ENCODE data around the gene TSPAN2.

Gene TSPAN2

GRCh38 chr1:115046751-115047150 is 42.6 kb downstream of the TSPAN2 start:
- no peaks in the 10 kb centered on the region for H3K4me1 ChIP-seq (ENCODE audit: low read length)
- H3K9me3 ChIP-seq (replicated peaks; ENCODE audit: insufficient read depth, low read length), result no peaks in the 10 kb centered on the region
- H3K9me2 ChIP-seq (replicated peaks; ENCODE audit: insufficient read depth, low read length), result no peaks in the 10 kb centered on the region
- H4K20me1 ChIP-seq (ENCODE audit: insufficient read depth, low read length), result no peaks in the 10 kb centered on the region
- no peak overlapping the region for H3K4me2 ChIP-seq (ENCODE audit: low read depth, low read length)
- no peaks in the 10 kb centered on the region for H3K79me2 ChIP-seq (ENCODE audit: low read length)
- TF ChIP-seq EZH2phosphoT487 (IDR thresholded peaks at IDR 0.05; ENCODE audit: low read length) (no peak), EZH2 (optimal IDR thresholded peaks at IDR 0.05; ENCODE audit: low read depth, low read length) (no peak), CTCF (IDR thresholded peaks at IDR 0.05; ENCODE audit: low read length) (no peak)
- no peak overlapping the region for H3K27ac ChIP-seq (ENCODE audit: low read length)
- no peaks in the 10 kb centered on the region for H3K27me3 ChIP-seq (replicated peaks; ENCODE audit: insufficient read depth, low read length)
- no peaks in the 10 kb centered on the region for H3F3A ChIP-seq (ENCODE audit: insufficient read depth, low read length)
- H2AFZ ChIP-seq (ENCODE audit: low read length), result no peak overlapping the region
- no peak for DNase-seq
- no peaks in the 10 kb centered on the region for H3K36me3 ChIP-seq (replicated peaks; ENCODE audit: insufficient read depth, low read length)
- no peak overlapping the region for H3K9ac ChIP-seq (ENCODE audit: low read length)
- no peak overlapping the region for H3K4me3 ChIP-seq (ENCODE audit: low read length)

GRCh38 chr1:115041654-115042053 is 47.6 kb downstream of the TSPAN2 start:
- Histone ChIP-seq H3K9me2 (replicated peaks; ENCODE audit: insufficient read depth, low read length) (no peaks in the 10 kb centered on the region), H3K79me2 (ENCODE audit: low read length) (no peaks in the 10 kb centered on the region), H3K4me3 (ENCODE audit: low read length) (no peak overlapping the region), H4K20me1 (ENCODE audit: insufficient read depth, low read length) (no peaks in the 10 kb centered on the region), H3F3A (ENCODE audit: insufficient read depth, low read length) (no peaks in the 10 kb centered on the region), H2AFZ (ENCODE audit: low read length) (no peak overlapping the region), H3K9me3 (replicated peaks; ENCODE audit: insufficient read depth, low read length) (no peaks in the 10 kb centered on the region), H3K36me3 (replicated peaks; ENCODE audit: insufficient read depth, low read length) (no peaks in the 10 kb centered on the region), H3K4me2 (ENCODE audit: low read depth, low read length) (no peak overlapping the region), H3K27ac (ENCODE audit: low read length) (no peak overlapping the region), H3K27me3 (replicated peaks; ENCODE audit: insufficient read depth, low read length) (no peaks in the 10 kb centered on the region), H3K4me1 (ENCODE audit: low read length) (no peaks in the 10 kb centered on the region), H3K9ac (ENCODE audit: low read length) (no peak overlapping the region)
- DNase-seq, result no peak
- TF ChIP-seq CTCF (IDR thresholded peaks at IDR 0.05; ENCODE audit: low read length), result peak; percentile 9; the same call in 1 of the 2 replicates
- no peak for TF ChIP-seq EZH2phosphoT487 (IDR thresholded peaks at IDR 0.05; ENCODE audit: low read length)
- no peak for TF ChIP-seq EZH2 (optimal IDR thresholded peaks at IDR 0.05; ENCODE audit: low read depth, low read length)

- H3K79me2 ChIP-seq (ENCODE audit: low read length), result no peaks in the 10 kb centered on the region
- H3K27ac ChIP-seq (ENCODE audit: low read length), result no peak overlapping the region
Observed at GRCh38 chr1:115040501-115040900, 48.8 kb downstream of the TSPAN2 start.

More at GRCh38 chr1:115040501-115040900, 48.8 kb downstream of the TSPAN2 start:
- Histone ChIP-seq H3K9me3 (replicated peaks; ENCODE audit: insufficient read depth, low read length) (no peaks in the 10 kb centered on the region), H3K36me3 (replicated peaks; ENCODE audit: insufficient read depth, low read length) (no peaks in the 10 kb centered on the region), H4K20me1 (ENCODE audit: insufficient read depth, low read length) (no peaks in the 10 kb centered on the region), H3K4me2 (ENCODE audit: low read depth, low read length) (no peak overlapping the region), H3K4me1 (ENCODE audit: low read length) (no peaks in the 10 kb centered on the region), H3K9me2 (replicated peaks; ENCODE audit: insufficient read depth, low read length) (no peaks in the 10 kb centered on the region), H3F3A (ENCODE audit: insufficient read depth, low read length) (no peaks in the 10 kb centered on the region), H3K9ac (ENCODE audit: low read length) (no peak overlapping the region), H2AFZ (ENCODE audit: low read length) (no peak overlapping the region), H3K4me3 (ENCODE audit: low read length) (no peak overlapping the region), H3K27me3 (replicated peaks; ENCODE audit: insufficient read depth, low read length) (no peaks in the 10 kb centered on the region)
- DNase-seq, result no peak
- TF ChIP-seq EZH2phosphoT487 (IDR thresholded peaks at IDR 0.05; ENCODE audit: low read length), result no peak
- no peak for TF ChIP-seq CTCF (IDR thresholded peaks at IDR 0.05; ENCODE audit: low read length)
- TF ChIP-seq EZH2 (optimal IDR thresholded peaks at IDR 0.05; ENCODE audit: low read depth, low read length), result no peak
